Left ventricle myocardium inferior (tissue), 1 donor: Measurements from ENCODE around the gene NINJ2. TPM values are rescaled to one million over a fixed set of nuclear protein-coding genes. Genes with fewer than 3 reads are reported as not detected.

Source experiments
- DNase-seq: peaks from one replicate; pipeline ENCODE4 v3.0.0-alpha.2; 2020
- H3K27ac ChIP-seq: fragments of 200-600 bp; replicated peaks from 2 replicates; pipeline ENCODE4 v1.8.0; 2021
- H3K27me3 ChIP-seq: fragments of 200-600 bp; 2 replicates; pipeline ENCODE4 v1.8.0; 2021; ENCODE audit warnings: low read depth
- H3K36me3 ChIP-seq: fragments of 200-600 bp; 2 replicates; pipeline ENCODE4 v1.8.0; 2021
- H3K4me1 ChIP-seq: fragments of 200-600 bp; 2 replicates; pipeline ENCODE4 v1.8.0; 2021
- H3K4me3 ChIP-seq: fragments of 200-600 bp; 2 replicates; pipeline ENCODE4 v1.8.0; 2021; ENCODE audit warnings: mild to moderate bottlenecking, moderate library complexity
- H3K9me3 ChIP-seq: fragments of 200-600 bp; replicated peaks from 2 replicates; pipeline ENCODE4 v1.8.0; 2021
- intact Hi-C: fragments of 100-400 bp; cut with micrococcal nuclease; formaldehyde crosslinking; loops from one replicate; pipeline ENCODE4 v1.11.0; 2022
- total RNA-seq: library from RNA; stranded (reverse); fragmentation: NEBNext Ultra II Directional; extraction: Animal tissue kit (Norgen Biotek cat#: 25700); gene quantifications from one replicate; pipeline ENCODE4 v1.2.1, GENCODE V29; 2021
- TF ChIP-seq, protein P1 (sequence below): fragments of 200-600 bp; IDR thresholded peaks from 2 replicates; pipeline ENCODE4 v1.8.0; 2021; ENCODE audit warnings: antibody characterized with exemption, mild to moderate bottlenecking, borderline replicate concordance
- donor health status: DM: no; HTN: yes; CAD: no; lungs with severe emphysema.

The NINJ2 gene
- total RNA-seq, 1 donor from 2014 or later: 4.6 TPM

DNA sequence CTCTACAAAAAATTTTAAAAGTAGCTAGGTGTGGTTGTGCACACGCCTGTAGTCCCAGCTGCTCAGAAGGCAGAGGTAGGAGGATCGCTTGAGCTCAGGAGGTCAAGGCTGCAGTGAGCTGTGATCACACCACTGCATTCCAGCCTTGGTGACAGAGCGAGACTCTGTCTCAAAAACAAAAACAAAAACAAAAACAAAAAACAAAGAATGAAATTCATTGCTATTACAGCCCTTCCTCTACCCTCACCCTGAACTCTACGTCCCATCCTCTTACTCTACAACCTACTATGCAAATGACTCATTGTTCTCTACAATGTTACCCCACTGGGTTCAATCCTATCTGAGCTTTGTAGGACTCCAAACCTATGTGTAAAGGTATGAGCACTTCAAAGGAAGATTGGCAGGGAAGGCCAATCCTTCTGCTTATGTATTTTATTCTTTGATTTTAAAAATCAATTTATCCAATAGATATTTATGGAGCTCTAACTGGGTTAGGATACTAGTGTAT, 39.3 kb downstream of the NINJ2 start:
- Histone ChIP-seq H3K36me3 (no peaks in the 10 kb centered on the region), H3K9me3 (no peaks in the 10 kb centered on the region), H3K27ac (peak overlapping the region; percentile 92), H3K4me3 (no peak overlapping the region), H3K4me1 (peaks cover 96% of the 10 kb centered on the region), H3K27me3 (no peaks in the 10 kb centered on the region)
- intact Hi-C loops: no loop called here
- TF ChIP-seq, protein P1, sequence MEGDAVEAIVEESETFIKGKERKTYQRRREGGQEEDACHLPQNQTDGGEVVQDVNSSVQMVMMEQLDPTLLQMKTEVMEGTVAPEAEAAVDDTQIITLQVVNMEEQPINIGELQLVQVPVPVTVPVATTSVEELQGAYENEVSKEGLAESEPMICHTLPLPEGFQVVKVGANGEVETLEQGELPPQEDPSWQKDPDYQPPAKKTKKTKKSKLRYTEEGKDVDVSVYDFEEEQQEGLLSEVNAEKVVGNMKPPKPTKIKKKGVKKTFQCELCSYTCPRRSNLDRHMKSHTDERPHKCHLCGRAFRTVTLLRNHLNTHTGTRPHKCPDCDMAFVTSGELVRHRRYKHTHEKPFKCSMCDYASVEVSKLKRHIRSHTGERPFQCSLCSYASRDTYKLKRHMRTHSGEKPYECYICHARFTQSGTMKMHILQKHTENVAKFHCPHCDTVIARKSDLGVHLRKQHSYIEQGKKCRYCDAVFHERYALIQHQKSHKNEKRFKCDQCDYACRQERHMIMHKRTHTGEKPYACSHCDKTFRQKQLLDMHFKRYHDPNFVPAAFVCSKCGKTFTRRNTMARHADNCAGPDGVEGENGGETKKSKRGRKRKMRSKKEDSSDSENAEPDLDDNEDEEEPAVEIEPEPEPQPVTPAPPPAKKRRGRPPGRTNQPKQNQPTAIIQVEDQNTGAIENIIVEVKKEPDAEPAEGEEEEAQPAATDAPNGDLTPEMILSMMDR: no peak
- DNase-seq: no peak

DNA sequence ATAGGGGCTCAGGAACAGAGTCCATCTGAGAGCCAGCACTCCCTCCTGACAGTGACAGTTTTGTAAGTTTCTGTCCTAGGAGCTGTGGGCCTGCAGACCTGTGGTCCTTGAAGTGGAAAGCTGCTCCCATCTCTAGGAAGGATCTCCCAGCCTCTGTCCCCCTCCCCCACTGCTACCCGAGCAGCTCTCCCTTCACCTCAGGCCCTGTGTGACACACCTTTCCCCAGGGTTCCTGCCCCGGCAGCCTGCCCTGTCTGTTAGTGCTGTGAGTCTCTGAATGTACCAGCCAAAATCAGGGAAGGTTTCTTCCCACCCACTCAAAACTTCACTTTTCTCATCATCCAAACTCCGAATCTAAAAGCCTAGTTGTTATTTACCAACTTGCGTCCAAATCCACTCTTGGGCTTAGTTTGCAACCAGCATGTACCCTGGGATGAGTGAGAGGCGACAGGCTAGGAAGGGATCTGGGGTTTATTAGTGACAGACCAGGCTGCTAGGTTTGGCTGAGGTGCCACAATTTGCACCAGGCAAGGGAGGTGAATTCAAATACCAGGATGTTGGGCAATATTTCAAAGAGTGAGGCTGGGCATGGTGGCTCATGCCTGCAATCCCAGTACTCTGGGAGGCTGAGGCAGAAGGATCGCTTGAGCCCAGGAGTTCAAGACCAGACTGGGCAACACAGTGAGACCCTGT, 39.9 kb downstream of the NINJ2 start:
- H3K36me3 ChIP-seq: no peaks in the 10 kb centered on the region
- peaks cover 96% of the 10 kb centered on the region for H3K4me1 ChIP-seq
- no peak for DNase-seq
- H3K4me3 ChIP-seq: no peak overlapping the region
- no peaks in the 10 kb centered on the region for H3K9me3 ChIP-seq
- intact Hi-C loops: no loop called here
- no peaks in the 10 kb centered on the region for H3K27me3 ChIP-seq
- peak overlapping the region; percentile 92 for H3K27ac ChIP-seq
- TF ChIP-seq, protein P1: no peak

DNA sequence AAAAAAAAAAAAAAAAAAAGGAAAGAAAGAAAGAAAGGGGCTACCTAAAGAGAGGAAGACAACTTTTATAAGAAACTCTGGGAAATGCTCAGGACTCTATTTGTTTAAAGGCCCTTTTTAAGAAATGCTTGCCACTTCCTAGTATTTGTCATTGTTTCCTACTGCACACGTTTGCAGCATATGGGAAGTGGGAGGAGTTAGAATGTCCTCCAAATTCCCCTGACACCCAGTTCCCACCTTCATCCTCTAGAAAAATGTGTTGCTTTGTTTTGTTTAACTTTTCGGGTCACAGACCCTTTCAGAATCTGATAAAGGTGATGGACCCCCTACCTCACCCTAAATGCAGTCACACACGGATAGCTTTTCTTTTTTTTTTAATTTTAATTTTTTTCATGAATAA, 40.8 kb downstream of the NINJ2 start:
- TF ChIP-seq, protein P1: no peak
- peaks cover 96% of the 10 kb centered on the region for H3K4me1 ChIP-seq
- intact Hi-C loops: no loop called here

GRCh38 chr12:619346-619745, 43.9 kb downstream of the NINJ2 start:
- H3K36me3 ChIP-seq: no peaks in the 10 kb centered on the region
- H3K27me3 ChIP-seq: no peaks in the 10 kb centered on the region
- no peak overlapping the region for H3K4me3 ChIP-seq
- TF ChIP-seq, protein P1: no peak
- intact Hi-C loops: no loop called here
- no peak for DNase-seq
- no peaks in the 10 kb centered on the region for H3K9me3 ChIP-seq
- H3K4me1 ChIP-seq: peaks cover 99% of the 10 kb centered on the region
- peak overlapping the region; percentile 92 for H3K27ac ChIP-seq

More for the DNA sequence above, 40.8 kb downstream of the NINJ2 start:
- DNase-seq: no peak
- H3K9me3 ChIP-seq: no peaks in the 10 kb centered on the region
- H3K27ac ChIP-seq: peak overlapping the region; percentile 92
- H3K4me3 ChIP-seq: no peak overlapping the region
- no peaks in the 10 kb centered on the region for H3K27me3 ChIP-seq
- H3K36me3 ChIP-seq: no peaks in the 10 kb centered on the region

DNA sequence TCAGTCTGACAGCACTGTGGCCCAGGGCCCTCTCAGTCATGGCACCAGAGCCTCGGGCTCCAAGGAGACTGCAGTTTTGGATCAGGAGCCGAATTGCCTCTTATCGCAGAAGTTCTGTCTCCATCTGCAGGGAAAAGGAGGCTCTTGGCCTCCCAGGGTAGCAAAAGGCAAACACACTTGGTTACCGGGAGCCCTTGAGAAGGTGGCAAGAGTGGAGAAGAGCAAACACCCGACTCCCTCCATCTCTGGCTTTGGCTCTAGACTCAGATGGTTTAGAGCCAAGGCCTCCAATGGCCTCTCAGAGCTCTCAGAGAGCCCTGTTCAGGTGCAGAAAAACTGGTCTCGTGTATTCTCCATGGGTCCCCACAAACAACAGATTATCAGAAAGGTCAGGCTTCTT, 44.6 kb downstream of the NINJ2 start:
- H3K27ac ChIP-seq: peak overlapping the region; percentile 92
- H3K4me3 ChIP-seq: no peak overlapping the region
- H3K27me3 ChIP-seq: no peaks in the 10 kb centered on the region
- intact Hi-C loops: no loop called here
- H3K9me3 ChIP-seq: no peaks in the 10 kb centered on the region
- no peak for DNase-seq
- peaks cover 97% of the 10 kb centered on the region for H3K4me1 ChIP-seq
- H3K36me3 ChIP-seq: no peaks in the 10 kb centered on the region
- TF ChIP-seq, protein P1: no peak
